ENCODE measurements around the gene NCKAP5.
"Not testable (repeated sequence)": the region's sequence is repeated elsewhere in the genome, so short reads cannot be mapped to it uniquely, and the experiment has no call there.

Gene NCKAP5

GRCh38 chr2:132715386-132716351 lies 852.6 kb downstream of the NCKAP5 start:
- DNase-seq (ENCODE audit: low spot score) = no peak

GRCh38 chr2:132703396-132703795 lies 864.9 kb downstream of the NCKAP5 start:
- no peak for DNase-seq (ENCODE audit: low spot score)

- no peak for DNase-seq (ENCODE audit: low spot score)
Measured at GRCh38 chr2:132701810-132702209, 866.5 kb downstream of the NCKAP5 start.

- DNase-seq (ENCODE audit: low spot score) = not testable (repeated sequence)
Measured at GRCh38 chr2:132699802-132700201, 868.5 kb downstream of the NCKAP5 start.

GRCh38 chr2:132698347-132698746 lies 869.9 kb downstream of the NCKAP5 start:
- DNase-seq (ENCODE audit: low spot score) = not testable (repeated sequence)

GRCh38 chr2:132697556-132698205 lies 870.6 kb downstream of the NCKAP5 start:
- DNase-seq (ENCODE audit: low spot score) = no peak

GRCh38 chr2:132692816-132693215 lies 875.4 kb downstream of the NCKAP5 start:
- DNase-seq (ENCODE audit: low spot score) = no peak

GRCh38 chr2:132691556-132691955 lies 876.7 kb downstream of the NCKAP5 start:
- DNase-seq (ENCODE audit: low spot score) = no peak

GRCh38 chr2:132690664-132691303 lies 877.5 kb downstream of the NCKAP5 start:
- DNase-seq (ENCODE audit: low spot score) = no peak

- no peak for DNase-seq (ENCODE audit: low spot score)
Measured at GRCh38 chr2:132681766-132682165, 886.5 kb downstream of the NCKAP5 start.

- DNase-seq (ENCODE audit: low spot score) = no peak
Measured at GRCh38 chr2:132680544-132680943, 887.7 kb downstream of the NCKAP5 start.

- no peak for DNase-seq (ENCODE audit: low spot score)
Measured at GRCh38 chr2:132678483-132678882, 889.8 kb downstream of the NCKAP5 start.

GRCh38 chr2:132677661-132678060 lies 890.6 kb downstream of the NCKAP5 start:
- DNase-seq (ENCODE audit: low spot score) = no peak

GRCh38 chr2:132676999-132677398 lies 891.3 kb downstream of the NCKAP5 start:
- no peak for DNase-seq (ENCODE audit: low spot score)

- DNase-seq (ENCODE audit: low spot score) = no peak
Measured at GRCh38 chr2:132671151-132671835, 897.0 kb downstream of the NCKAP5 start.

- no peak for DNase-seq (ENCODE audit: low spot score)
Measured at GRCh38 chr2:132670496-132671150, 897.6 kb downstream of the NCKAP5 start.

GRCh38 chr2:132669908-132670495 lies 898.3 kb downstream of the NCKAP5 start, which contains the start of gene LYPD1:
Gene LYPD1, minus strand, starts transcription at chr2:132670205. Its CDS starts 273 bp downstream, at chr2:132669932.
- DNase-seq (ENCODE audit: low spot score) = peak; percentile 47

- no peak for DNase-seq (ENCODE audit: low spot score)
Measured at GRCh38 chr2:132668987-132669907, 899.0 kb downstream of the NCKAP5 start.

GRCh38 chr2:132668189-132668823 lies 900.0 kb downstream of the NCKAP5 start:
- no peak for DNase-seq (ENCODE audit: low spot score)

All from globus pallidus (tissue), 1 donor.